ENCODE data around the gene SPNS2. TPM values are rescaled to one million over a fixed set of nuclear protein-coding genes. Genes with fewer than 3 reads are reported as not detected.

The SPNS2 gene
- total and polyA plus RNA-seq, 2 experiments from 2014 or later, result 1.7 to 2.3 TPM

- Histone ChIP-seq H3K79me2 (replicated peaks; ENCODE audit: insufficient read depth) (peaks cover 30% of the 10 kb centered on the region), H3K4me1 (ENCODE audit: insufficient read depth) (peaks cover 20% of the 10 kb centered on the region), H3K27me3 (ENCODE audit: insufficient read depth) (no peaks in the 10 kb centered on the region), H3K9me2 (ENCODE audit: insufficient read depth) (no peaks in the 10 kb centered on the region), H3K4me3 (no peak overlapping the region), H3K36me3 (ENCODE audit: insufficient read depth) (peaks cover 14% of the 10 kb centered on the region), H2AFZ (peak overlapping the region; percentile 70; the same call in 1 of the 2 replicates), H3K4me2 (no peak overlapping the region), H4K20me1 (replicated peaks; ENCODE audit: insufficient read depth) (no peaks in the 10 kb centered on the region; the same call in none of the 2 replicates), H3K27ac (ENCODE audit: low read depth) (no peak overlapping the region), H3F3A (replicated peaks; ENCODE audit: low read depth) (0 out of 2 replicates have a peak, but pooled peaks cover 11% of the 10 kb centered on the region)
- Mint-ChIP-seq H3K36me3 (ENCODE audit: low read depth) (peaks cover 31% of the 10 kb centered on the region), H3K27ac (no peak overlapping the region), H3K9me3 (no peaks in the 10 kb centered on the region), H3K4me1 (peaks cover 35% of the 10 kb centered on the region), H3K4me3 (no peak overlapping the region; the same call in 2 of the 3 replicates), H3K27me3 (ENCODE audit: insufficient read depth, low read depth, poor library complexity) (peaks cover 11% of the 10 kb centered on the region)
- ATAC-seq (no peak), DNase-seq (ENCODE audit: low spot score) (no peak)
- TF ChIP-seq EZH2phosphoT487 (IDR thresholded peaks at IDR 0.05; ENCODE audit: unreplicated experiment) (no peak), ZNF331 (CRISPR knock-in tag; IDR thresholded peaks at IDR 0.05; ENCODE audit: low read depth) (no peak)
Observed at GRCh38 chr17:4556996-4557395, 58.3 kb downstream of the SPNS2 start.

DNA sequence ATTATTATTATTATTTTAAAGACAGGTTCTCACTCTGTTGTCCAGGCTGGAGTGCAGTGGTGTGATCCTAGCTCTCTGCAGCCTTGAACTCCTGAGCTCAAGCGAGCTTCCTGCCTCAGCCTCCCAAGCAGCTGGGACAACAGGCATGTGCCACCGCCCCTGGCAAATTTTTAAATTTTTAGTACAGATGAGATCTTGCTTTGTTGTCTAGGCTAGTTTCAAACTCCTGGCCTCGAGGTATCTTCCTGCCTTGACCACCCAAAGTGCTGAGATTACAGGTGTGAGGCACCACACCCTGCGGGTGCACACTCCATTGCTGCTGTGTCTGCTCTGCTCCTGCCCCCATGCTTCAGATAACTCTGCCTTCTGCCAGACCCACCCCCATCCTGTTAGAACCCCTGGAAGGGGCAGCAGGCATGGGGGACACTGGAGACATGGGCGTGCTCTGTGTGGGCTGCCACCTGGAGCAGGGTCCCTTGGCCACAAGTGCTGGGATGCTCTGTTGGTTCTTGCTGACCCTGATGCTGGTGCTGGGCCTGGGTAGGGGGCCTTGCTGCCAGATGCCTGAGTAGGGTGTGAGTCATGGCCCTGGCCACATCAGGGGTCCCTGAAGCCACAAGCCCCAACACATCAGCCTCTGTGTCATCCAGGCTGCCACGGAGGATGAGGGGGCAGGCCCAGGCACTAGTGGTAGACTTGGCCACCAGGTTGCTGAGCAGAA is 59.1 kb downstream of the SPNS2 start:
- Histone ChIP-seq H3K27ac (ENCODE audit: low read depth) (no peak overlapping the region), H3K4me3 (no peak overlapping the region), H4K20me1 (replicated peaks; ENCODE audit: insufficient read depth) (no peaks in the 10 kb centered on the region; the same call in 1 of the 2 replicates), H3K4me1 (ENCODE audit: insufficient read depth) (peaks cover 20% of the 10 kb centered on the region), H3K36me3 (ENCODE audit: insufficient read depth) (peaks cover 8% of the 10 kb centered on the region), H3K27me3 (ENCODE audit: insufficient read depth) (no peaks in the 10 kb centered on the region), H3K9me2 (ENCODE audit: insufficient read depth) (no peaks in the 10 kb centered on the region), H2AFZ (no peak overlapping the region), H3K79me2 (replicated peaks; ENCODE audit: insufficient read depth) (peaks cover 28% of the 10 kb centered on the region), H3K4me2 (no peak overlapping the region), H3F3A (replicated peaks; ENCODE audit: low read depth) (0 out of 2 replicates have a peak, but pooled peaks cover 11% of the 10 kb centered on the region)
- H3K27ac Mint-ChIP-seq, result no peak overlapping the region
- DNase-seq (ENCODE audit: low spot score) (no peak), ATAC-seq (no peak)
- H3K36me3 Mint-ChIP-seq (ENCODE audit: low read depth), result peaks cover 23% of the 10 kb centered on the region
- peaks cover 35% of the 10 kb centered on the region for H3K4me1 Mint-ChIP-seq
- no peak overlapping the region for H3K4me3 Mint-ChIP-seq
- peaks cover 12% of the 10 kb centered on the region for H3K27me3 Mint-ChIP-seq (ENCODE audit: insufficient read depth, low read depth, poor library complexity)
- H3K9me3 Mint-ChIP-seq, result no peaks in the 10 kb centered on the region
- no peak for TF ChIP-seq EZH2 (IDR thresholded peaks at IDR 0.05; ENCODE audit: low read depth, unreplicated experiment)
- TF ChIP-seq ZNF114 (CRISPR knock-in tag; IDR thresholded peaks at IDR 0.05), result no peak
- no peak for TF ChIP-seq POLR2AphosphoS5 (IDR thresholded peaks at IDR 0.05; ENCODE audit: low read depth)
- TF ChIP-seq ETS1 (IDR thresholded peaks at IDR 0.05), result no peak
- TF ChIP-seq, protein P1, sequence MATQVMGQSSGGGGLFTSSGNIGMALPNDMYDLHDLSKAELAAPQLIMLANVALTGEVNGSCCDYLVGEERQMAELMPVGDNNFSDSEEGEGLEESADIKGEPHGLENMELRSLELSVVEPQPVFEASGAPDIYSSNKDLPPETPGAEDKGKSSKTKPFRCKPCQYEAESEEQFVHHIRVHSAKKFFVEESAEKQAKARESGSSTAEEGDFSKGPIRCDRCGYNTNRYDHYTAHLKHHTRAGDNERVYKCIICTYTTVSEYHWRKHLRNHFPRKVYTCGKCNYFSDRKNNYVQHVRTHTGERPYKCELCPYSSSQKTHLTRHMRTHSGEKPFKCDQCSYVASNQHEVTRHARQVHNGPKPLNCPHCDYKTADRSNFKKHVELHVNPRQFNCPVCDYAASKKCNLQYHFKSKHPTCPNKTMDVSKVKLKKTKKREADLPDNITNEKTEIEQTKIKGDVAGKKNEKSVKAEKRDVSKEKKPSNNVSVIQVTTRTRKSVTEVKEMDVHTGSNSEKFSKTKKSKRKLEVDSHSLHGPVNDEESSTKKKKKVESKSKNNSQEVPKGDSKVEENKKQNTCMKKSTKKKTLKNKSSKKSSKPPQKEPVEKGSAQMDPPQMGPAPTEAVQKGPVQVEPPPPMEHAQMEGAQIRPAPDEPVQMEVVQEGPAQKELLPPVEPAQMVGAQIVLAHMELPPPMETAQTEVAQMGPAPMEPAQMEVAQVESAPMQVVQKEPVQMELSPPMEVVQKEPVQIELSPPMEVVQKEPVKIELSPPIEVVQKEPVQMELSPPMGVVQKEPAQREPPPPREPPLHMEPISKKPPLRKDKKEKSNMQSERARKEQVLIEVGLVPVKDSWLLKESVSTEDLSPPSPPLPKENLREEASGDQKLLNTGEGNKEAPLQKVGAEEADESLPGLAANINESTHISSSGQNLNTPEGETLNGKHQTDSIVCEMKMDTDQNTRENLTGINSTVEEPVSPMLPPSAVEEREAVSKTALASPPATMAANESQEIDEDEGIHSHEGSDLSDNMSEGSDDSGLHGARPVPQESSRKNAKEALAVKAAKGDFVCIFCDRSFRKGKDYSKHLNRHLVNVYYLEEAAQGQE (IDR thresholded peaks at IDR 0.05; ENCODE audit: unreplicated experiment), result no peak
- TF ChIP-seq NANOG (IDR thresholded peaks at IDR 0.05; ENCODE audit: borderline replicate concordance), result no peak
- TF ChIP-seq EZH2phosphoT487 (IDR thresholded peaks at IDR 0.05; ENCODE audit: unreplicated experiment), result no peak
- no peak for TF ChIP-seq CREB1 (CRISPR knock-in tag; IDR thresholded peaks at IDR 0.05; ENCODE audit: low read depth)
- TF ChIP-seq ZNF331 (CRISPR knock-in tag; IDR thresholded peaks at IDR 0.05; ENCODE audit: low read depth), result no peak
- no peak for TF ChIP-seq CTCF (conservative IDR thresholded peaks at IDR 0.05; ENCODE audit: low read depth in 2 of 2)

All from GM23338 (cell line).